GM18951 (cell line): Measurements from ENCODE around the gene EGLN3.

Experiments
- POLR2A ChIP-seq: IDR thresholded peaks from 4 replicates; pipeline ENCODE4 v1.6.1; 2011; ENCODE audit warnings: mild to moderate bottlenecking; ENCODE audit not compliant: insufficient read length, insufficient read depth; ENCODE audit errors: extremely low read depth
- in situ Hi-C: fragments of 300-500 bp; cut with MboI; formaldehyde crosslinking; loops from one replicate; pipeline ENCODE4 v1.12.0; 2022; ENCODE audit warnings: low sequenced_read_pairs, mixed read lengths, inconsistent platforms; ENCODE audit not compliant: unreplicated experiment

The EGLN3 gene

DNA sequence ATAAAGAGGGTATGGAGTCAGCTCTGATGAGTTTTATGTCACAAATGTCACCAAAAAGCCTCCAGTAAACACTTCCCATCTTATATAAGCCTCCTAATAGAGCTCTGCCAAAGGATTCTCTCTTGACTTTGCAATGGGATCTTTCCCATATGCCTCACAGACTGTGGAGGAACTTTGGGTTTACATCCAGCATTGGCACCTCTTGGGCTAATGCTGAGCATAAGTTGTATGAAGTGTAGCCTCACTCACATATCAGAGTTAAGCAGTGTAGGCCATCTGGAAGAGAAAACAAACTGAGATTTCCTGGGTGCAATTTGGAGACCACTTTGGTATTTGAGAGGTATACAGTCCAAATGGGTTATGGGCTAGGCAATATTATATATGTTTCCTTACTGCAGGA is 24.9 kb downstream of the EGLN3 start:
- TF ChIP-seq POLR2A: no peak
- in situ Hi-C loops: no loop called here

DNA sequence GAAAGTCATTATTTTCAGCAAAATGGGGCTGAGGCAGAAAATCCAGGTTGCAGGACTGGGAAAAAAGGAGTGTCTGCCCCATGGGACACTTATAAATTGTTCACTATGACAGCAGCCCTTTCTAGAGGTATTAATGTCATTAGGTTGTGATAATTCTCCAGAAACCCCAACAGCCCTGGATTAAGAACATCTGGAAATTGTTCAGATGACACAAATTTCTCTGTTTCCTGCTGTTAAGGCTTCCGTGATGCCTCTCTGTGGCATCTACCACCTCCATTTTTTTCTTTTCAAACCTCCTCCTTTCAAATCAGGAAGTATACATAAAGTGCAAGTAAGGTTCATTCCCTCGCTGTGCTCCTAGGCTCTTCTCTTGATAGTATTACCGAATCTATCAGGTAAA is 25.6 kb downstream of the EGLN3 start:
- in situ Hi-C loops: no loop called here
- TF ChIP-seq POLR2A: no peak

DNA sequence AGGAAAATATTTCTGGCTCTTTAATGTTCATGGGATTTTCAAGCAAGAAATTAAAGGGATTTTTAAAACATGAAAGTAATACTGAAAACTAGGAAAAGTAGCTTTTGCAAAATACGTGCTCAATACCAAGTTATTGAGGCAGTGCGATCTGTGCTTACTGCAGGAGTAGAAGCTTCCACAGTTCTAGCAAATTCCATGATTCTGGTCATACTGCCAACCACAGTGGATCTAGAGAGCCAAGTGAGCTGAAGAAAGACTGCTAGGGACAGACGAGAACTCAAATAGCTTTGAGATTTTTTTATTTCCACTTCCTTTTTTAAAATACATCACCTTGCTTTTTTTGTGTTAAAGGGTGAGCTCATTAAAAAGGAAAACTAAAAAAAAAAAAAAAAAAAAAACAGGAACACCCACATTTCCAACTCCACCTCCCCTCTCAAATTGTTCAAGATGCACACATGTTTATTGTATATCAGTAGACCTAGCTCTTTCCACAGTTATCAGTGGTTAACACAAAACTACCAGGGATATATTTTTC is 26.2 kb downstream of the EGLN3 start:
- TF ChIP-seq POLR2A: no peak

DNA sequence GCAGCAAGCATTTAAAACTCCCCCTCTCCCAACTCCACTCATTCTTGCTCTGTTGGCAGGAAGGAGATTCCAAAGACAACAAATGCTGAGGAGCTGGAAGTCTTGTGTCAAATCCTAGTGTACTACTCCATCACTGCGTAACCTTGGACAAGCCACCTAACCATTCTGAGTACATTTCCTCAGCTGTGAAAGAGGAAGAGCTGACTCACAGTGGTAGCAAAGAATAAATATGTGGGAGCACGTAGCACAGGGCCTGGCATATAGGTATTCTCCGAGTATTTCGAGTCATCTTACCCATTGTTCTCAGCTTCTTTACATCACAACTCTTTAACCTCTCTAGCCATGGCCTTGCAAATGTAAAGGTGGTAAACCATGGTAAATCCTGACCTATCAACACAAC is 28.7 kb downstream of the EGLN3 start:
- TF ChIP-seq POLR2A: no peak
- in situ Hi-C loops: no loop called here

More for the DNA sequence above, 26.2 kb downstream of the EGLN3 start:
- in situ Hi-C loops: no loop called here

DNA sequence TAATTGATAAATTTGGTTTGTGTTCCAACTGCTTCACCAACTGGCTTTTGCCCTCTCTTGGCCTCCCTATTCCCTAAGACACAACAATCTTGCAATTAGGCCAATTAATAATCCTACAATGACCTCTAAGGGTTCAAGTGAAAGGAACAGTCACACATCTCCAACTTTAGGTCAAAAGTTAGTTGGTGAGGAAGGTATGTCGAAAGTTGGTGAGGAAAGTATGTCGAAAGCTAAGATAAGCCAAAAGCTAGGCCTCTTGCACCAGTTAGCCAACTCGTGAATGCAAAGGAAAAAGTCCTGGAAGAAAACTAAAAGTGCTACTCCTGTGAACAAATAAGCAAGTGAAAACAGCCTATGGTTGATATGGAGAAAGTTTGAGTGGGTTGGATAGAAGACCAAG is 32.6 kb downstream of the EGLN3 start:
- TF ChIP-seq POLR2A: no peak
- in situ Hi-C loops: no loop called here

DNA sequence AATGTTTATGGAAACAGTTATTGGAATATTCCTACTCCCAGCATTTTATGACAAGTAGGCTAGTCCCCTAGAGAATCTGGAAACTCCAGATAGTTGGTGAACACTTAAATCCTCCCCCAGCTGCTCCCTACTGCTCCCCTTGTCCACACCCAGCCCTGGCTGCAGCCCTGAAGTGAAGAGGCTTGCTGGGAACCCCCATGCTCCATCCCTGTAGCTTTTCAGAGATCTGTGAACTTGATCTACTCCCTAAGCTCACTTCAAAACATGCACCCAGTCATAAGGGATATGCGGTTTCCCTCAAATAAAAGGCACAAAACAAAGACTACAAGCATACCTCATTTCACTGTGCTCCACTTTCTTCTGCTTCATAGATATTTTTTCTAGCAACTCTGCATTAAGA is 33.2 kb downstream of the EGLN3 start:
- TF ChIP-seq POLR2A: no peak
- in situ Hi-C loops: no loop called here

DNA sequence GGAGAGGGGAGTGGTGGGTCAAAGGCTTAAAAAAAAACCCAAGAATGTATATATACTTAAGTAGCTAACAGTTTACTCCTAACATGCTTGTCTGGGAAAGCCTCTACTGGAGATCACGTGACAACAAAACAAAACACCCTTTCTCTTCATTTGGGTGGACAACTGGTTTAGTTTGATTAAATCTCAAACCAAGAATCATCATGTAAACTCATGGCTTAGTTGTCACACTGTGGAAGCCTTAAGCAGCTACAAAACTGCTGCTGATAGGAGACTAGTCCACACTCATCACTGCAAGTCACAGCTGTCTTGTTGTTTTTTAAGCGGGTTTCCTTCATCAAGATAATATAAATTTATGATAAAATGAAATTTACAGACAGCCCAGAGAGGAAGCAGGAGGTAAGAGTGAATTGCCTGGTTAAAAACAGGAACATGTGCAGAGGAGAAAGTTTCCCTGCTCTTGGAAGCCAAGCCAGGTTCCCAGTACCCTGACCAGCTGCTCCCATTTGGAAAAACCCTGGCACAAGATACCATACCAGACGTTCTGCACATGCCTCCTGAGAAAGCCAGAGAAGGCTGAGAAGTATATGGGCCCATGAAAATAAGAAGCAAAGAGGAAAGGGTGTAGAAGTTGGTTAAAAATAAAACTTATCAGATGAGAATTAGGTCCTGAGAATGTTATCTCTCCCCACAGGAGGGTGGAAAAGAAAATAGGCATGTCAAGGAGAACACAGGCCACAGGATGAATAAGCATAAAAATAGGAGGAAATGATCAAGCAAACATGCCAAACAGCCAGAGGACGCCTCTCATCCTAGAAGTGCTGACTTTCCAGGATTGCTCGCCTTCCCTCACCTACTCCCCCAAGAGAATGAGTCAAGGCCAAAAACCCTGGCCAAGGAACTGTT is 34.0 kb downstream of the EGLN3 start:
- in situ Hi-C loops: no loop called here
- TF ChIP-seq POLR2A: no peak

DNA sequence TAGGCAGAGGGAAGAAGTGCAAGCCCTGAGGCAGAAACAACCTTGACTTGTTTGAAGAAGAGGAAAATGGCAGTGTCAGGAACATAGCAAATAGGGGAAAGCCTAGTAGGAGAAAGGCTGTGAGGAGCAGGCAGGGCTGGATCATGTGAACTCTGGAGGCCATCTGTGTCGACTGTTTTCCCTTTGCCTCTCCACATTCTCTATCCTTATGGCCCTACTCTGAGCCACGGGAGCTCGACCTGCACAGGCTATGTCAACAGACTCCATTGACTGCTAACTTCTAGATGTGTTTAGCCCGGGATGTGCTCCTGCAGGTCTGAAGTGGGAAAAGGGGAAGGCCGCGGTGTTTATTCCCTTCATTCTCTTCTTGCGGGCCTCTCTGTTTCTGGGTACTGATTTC is 35.2 kb downstream of the EGLN3 start:
- no peak for TF ChIP-seq POLR2A
- in situ Hi-C loops: no loop called here

DNA sequence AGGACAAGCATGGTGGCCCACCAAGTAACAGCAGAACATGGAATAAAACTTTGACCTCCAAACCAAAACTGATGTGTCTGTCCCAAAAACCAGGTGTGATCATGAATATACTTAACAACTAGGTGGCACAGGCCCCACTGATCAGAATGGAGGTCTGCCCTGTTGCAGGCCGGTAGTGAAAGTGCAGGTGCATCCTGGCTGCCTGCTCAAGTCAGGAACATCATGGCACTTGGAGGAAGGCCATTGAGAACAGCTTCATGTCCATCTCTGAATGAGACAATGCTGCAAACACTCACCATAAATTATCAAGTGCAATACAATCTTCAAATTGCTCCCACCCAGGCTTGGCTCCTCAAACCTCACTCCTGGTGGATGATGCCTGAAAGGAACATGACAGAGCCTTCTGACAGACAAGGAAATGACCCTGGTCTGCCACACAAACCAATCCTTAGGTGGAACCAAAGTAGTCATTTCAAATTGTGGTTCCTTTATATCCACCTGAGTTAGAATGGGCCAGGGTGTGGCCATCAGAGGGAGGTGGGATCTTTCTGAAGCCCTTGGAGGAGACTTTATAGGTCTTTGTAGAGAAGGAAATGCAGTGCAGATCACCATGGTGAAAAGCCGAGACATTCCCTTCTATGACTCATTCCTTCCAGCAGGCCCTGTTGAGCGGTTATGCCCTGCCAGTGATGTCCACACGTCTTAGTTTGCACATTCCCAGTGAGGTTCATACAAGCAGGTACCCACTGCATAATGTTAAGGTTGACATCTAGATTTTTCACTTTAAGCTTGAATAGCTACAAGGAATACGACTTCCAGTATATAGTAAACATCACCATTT is 36.0 kb downstream of the EGLN3 start:
- in situ Hi-C loops: no loop called here

DNA sequence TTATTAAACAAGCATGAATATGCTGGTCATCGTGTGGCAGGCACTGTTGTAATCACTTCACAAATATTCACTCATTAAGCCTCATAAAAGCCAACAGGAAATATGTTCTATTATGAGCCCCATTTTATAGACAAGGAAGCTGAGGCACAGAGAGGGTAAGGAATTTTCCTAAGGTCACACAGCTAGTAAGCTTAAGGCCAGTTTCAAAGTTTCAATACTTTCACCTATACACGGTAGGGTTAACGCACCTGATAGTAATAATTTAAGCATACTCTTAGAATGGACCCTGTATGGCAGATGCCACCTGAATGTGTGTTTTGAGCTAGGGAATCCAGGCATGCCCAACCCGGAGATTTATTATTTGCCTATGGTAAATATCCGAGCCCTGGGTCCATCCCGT is 39.8 kb downstream of the EGLN3 start:
- in situ Hi-C loops: no loop called here
- no peak for TF ChIP-seq POLR2A

More for the DNA sequence above, 36.0 kb downstream of the EGLN3 start:
- no peak for TF ChIP-seq POLR2A

DNA sequence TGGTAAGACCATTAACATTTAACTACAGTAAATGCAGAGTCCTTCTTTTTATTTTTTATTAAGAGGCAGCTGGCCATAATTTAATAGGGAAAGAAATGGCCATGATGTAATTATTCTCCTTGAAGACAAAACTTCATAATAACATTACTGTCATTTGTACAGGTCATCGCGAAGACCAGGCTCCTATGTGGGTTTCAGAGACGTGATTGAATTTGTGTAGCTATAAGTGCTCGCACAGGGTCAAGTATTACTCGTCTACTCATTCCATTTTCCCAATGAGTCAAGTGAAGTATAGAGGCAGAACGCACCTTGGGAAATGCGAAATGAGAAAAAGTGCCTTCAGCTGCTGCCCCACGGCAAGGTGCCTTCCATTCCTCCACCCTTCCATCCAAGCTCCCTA is 40.4 kb downstream of the EGLN3 start:
- in situ Hi-C loops: no loop called here
- no peak for TF ChIP-seq POLR2A

DNA sequence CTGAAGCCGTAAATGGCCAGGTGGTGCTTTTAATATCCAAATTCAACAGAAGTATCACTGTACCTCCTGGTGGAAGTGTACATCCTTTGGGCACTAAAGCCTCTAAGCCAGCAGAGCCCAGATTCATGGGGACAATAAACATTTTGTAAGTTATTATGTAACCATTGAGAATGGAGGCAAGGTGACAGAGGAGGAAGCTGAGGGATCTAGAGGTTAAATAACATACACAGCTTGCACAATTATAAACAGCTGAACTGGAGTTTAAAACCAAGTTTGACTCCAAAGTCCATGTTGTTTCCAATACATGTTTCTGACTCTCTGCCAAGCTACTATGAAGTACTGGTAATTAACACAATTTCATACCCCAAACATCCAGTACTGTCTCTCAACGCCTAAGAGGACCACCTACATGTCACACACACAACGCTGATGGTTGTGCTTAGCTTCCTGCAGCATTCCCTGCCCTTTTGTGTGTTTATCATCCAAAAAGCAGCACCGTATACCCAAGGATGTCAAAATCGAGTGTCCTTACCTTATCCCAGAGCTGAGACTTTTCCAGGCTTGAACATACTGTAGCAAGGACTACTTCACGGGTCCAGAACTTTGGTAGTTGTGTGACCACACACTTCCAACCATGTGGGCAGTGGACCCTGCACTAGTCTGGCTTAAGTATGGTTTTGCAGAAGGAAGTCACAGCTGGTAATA is 41.3 kb downstream of the EGLN3 start:
- in situ Hi-C loops: no loop called here
- no peak for TF ChIP-seq POLR2A

DNA sequence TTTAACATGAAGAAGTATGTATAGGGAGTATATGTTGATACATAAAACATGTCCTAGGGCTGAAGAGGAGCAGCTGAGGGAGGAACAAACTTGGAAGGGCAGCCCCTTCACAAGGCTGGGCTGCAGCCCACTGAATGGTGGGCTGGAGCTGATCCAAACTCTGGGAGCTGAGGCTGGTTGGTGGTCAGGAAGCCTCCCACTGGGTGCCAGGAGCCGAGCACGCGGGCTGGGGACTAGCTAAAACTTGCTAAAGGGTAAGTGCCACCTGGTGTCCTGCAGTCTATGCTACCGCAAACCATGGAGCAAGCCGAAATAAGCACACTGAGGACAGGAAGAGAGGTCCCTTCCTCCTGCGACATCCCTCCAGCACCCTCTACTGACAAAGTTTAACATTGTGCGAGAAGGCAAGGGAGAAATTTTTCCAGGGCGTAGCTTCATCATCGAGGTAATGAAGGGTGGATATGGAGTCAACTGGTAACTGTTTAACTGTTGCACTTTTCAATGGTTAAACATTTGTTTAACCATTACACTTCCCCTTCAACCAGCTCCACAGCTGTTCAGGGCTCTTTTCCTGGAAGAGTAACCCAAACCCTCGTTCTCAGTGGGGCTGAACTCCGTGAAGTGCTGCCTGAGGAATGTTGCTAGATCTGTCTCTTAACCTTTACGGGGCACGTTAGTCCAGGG is 42.2 kb downstream of the EGLN3 start:
- TF ChIP-seq POLR2A: no peak
- in situ Hi-C loops: no loop called here

DNA sequence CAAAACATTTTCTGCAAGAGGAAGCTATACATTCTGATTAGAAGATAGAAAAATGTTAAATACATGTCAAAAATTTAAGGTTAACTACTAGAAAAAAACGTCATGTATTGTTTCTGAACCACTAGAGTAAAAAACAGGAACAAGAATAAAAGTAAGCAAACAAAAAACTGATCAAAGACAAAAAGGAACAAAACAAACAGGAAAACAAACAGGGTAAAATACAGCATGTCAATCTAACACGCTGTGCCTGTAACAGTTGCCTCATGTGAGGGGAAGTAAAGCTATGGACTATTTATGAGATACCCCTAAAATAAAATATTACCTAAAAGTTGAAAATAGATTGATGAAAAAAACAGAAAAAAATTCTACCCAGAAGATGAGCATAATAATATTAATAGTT is 43.9 kb downstream of the EGLN3 start:
- in situ Hi-C loops: no loop called here

More for the DNA sequence above, 43.9 kb downstream of the EGLN3 start:
- no peak for TF ChIP-seq POLR2A
